H54 (cell line): ENCODE measurements around the gene GPC1.
A peak's percentile ranks its signal among the peaks of the same experiment; 100 is the strongest.

Experiments used
- DNase-seq: peaks from one replicate; pipeline ENCODE4 v3.0.0; 2011; ENCODE audit warnings: low spot score, mixed read lengths; ENCODE audit not compliant: insufficient read length
- FAIRE-seq: peaks from 3 replicates; lab custom pipeline; 2011; peaks lifted over from hg19 to GRCh38; lab: Jason Lieb, UNC
- POLR2A ChIP-seq: IDR thresholded peaks from 2 replicates; pipeline ENCODE4 v1.6.1; 2011; ENCODE audit warnings: low read depth, mild to moderate bottlenecking, low read length

GPC1 gene

DNA sequence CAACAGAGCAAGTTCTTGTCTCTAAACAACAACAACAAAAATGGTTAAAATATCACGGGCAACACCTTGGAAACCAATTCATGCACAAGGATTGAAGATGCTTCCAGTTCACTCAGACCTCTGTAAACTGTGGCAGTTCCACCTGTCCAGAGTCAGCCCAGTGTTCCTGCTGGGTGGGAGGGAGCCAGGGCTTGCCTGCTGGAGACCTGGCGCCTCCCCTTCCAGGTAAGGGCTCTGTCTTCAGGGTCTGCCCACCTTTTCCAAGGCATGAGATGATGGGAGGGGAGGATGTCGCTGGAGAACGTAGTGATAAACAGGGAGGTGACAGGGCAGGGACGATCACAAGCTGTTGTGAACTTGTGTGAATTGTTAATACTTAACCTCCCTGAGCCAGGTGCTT lies 9.8 kb upstream of the GPC1 start:
- DNase-seq (no peak), FAIRE-seq (no peak)
- TF ChIP-seq POLR2A = no peak

DNA sequence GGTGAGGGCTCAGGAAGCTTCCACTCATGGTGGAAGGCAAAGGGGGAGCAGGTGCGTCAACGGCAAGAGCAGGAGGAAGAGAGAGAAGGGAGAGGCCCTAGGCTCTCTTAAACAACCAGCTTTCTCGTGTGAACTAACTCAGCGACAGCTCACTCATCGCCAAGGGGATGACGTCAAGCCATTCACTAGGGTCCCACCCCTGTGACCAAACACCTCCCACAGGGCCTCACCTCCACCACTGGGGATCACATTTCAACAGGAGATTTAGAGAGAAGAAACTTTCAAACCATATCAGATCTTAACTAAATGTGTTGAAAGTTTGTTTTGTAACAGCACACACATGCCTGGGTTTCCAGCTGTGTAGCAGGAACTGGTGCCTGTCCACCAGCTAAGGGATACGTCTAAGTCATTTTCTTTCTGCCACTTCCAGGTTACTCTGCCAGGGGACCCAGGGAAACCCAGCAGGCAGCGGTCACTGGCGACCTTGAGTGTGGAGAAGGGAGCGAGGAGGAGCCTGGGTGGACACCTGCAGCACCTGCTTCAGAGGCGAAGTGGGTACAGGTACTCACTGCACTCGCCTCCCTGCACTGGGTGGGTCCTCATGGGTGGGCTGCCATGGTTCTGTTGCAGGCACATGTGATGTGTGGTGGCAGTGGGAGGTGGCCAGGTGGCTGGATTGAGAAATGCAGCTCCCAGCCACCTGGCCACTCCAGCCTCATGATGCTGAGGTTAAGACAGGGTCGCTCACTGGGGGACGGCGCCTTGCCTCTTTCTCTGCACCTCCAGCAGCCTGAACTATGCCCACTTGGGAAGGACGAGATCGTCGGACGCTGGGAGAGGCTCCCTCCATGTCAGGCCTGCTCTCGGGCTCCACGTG lies 8.4 kb upstream of the GPC1 start:
- no peak for TF ChIP-seq POLR2A
- FAIRE-seq (no peak), DNase-seq (no peak)

GRCh38 chr2:240427729-240428128 lies 7.7 kb upstream of the GPC1 start:
- FAIRE-seq = no peak
- TF ChIP-seq POLR2A = no peak
- no peak for DNase-seq

GRCh38 chr2:240428245-240428644 lies 7.2 kb upstream of the GPC1 start:
- FAIRE-seq = no peak
- TF ChIP-seq POLR2A = no peak
- DNase-seq = no peak

DNA sequence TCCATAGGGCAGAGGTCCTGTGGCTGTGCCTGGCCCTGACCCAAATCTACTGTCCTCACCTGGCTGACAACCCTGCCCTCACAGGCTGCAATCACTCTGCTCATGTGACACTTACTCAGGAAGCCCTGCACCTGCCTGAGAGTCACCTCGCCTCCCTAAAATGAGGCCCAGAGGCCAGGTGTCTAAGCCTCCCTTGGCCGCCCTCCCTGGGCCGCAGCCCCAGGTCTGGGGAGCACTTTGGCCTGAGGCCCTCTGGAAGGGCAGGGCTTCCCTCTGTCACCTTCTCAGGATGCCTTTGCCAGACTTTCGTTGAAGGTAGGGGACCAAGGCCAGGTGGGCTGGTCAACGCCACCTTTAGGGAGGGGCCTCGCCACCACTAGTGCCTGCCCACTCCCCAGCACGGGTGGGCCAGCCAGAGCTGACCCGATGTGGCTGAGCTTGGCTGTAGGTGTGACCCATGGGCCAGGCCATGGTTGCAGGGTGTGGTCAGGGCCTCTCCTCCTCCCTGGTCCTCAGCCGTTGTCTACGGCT lies 6.1 kb upstream of the GPC1 start:
- FAIRE-seq (no peak), DNase-seq (no peak)
- TF ChIP-seq POLR2A = no peak

- no peak for TF ChIP-seq POLR2A
- no peak for FAIRE-seq
- no peak for DNase-seq
Measured at GRCh38 chr2:240429872-240430491, 5.5 kb upstream of the GPC1 start.

DNA sequence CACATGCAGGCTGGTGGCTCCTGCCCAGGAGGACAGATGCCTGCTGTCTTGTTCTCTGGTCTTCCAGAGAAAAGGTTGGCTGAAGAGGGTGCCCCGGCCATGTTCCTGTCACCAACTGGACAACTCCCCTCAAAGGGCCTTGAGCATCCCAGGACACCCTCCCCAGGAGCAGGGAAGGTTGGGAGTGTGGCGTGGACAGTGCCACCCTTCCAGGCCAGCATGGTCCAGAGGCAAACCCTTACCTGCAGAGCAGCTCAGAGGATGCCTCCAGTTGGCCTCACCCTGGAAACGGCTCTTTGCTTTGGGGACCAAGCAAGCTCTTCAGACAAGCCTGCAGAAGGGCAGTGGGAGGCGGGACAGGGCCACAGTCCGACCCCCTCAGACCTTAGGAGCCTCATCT lies 4.9 kb upstream of the GPC1 start:
- FAIRE-seq = no peak
- no peak for DNase-seq
- no peak for TF ChIP-seq POLR2A

GRCh38 chr2:240431271-240431660 lies 4.2 kb upstream of the GPC1 start:
- FAIRE-seq (no peak), DNase-seq (no peak)
- TF ChIP-seq POLR2A = no peak

DNA sequence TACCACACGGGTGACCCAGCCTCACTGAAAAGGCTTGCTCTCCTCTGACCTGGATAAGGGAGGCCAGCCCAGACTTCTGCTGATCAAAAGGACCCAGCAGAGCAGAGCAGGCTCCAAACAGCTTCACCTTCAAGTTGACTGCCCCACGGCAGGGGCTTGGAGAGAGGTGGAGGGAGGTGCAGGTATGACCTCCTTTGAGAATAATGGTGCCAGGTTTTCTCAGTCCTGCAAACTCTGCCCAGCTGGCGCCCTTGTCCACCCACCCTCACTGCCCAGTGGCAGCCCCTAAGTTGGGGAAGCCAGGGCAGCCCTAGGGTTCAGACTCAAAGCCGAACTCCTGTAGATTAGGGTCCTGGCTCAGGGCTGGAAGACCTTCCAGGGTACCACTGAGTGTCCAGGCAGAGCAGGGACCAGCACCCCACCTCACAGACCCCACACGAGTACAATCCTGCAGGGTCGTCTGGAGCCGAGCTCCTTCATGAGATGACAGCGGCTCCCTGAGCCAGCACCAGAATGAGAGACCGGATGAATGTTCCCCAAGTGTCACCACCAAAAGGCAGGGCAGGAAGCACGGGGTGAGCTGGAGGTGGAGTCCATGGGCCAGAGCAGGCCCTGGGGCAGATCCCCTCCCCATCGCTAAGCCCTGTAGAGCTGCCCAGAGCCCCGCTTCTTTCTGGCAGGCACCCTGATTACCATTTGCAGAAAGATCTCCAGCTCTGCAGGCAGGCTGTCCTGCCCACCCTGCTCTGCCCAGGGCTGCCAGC lies 3.6 kb upstream of the GPC1 start:
- no peak for DNase-seq
- no peak for TF ChIP-seq POLR2A
- FAIRE-seq = no peak

DNA sequence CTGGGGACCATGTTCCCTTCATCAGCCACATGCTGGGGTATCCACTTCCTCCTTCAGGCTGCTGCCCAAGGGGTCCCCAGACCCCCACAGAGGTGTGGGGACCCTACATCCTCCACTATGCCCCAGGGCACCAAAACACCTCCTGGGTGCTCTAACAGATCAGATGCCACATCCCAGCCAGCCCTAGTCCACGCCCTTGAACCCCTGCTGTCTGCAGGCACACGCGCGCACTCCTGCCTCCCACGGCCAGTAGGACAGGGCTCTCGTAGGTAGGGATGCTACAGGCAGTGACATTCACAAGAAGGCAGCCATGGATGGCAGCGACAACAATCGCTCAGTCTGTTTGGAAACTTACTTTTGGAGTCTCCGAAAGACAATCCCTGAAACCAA lies 3.0 kb upstream of the GPC1 start:
- DNase-seq = no peak
- FAIRE-seq = no peak
- no peak for TF ChIP-seq POLR2A

GRCh38 chr2:240432820-240433801 lies 2.4 kb upstream of the GPC1 start:
- DNase-seq (no peak), FAIRE-seq (no peak)
- no peak for TF ChIP-seq POLR2A

DNA sequence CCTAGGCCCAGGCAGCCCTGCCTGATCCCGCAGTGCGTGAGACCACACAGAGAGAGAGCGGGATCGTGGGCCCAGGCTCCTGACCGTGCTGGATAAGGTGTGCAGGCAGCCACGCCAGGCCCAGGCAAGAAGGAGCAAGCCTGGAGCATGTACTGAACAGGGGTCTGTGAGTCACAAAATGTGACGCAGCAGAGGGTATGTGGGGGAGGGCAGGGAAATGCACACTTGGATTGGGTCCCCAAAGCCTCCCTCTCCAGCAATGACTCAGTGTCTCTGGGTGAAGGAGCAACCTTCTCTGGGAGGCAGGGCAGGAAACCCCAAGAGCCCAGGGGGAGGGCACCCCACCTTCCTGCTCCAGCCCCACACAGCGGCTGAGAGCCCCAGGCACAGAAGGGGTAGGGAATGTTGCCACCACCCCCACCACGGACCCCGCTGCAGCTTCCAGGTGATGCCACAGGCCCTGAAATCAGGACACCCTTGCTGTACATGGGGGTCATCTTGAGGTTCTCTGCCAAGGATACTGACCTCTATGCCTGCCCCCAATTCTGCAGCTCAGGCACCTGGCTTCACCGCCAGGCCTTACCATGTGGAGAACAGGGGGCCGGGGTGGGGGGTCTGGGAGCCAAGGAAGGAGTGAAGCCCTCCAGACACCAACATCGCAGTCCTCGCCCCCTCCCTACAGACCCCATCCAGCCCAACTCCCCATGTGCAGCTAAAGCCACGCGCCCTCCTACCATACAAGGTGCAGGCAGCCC lies 1.3 kb upstream of the GPC1 start:
- FAIRE-seq (peak; percentile 92), DNase-seq (peak; percentile 99)
- TF ChIP-seq POLR2A = peak; percentile 33; the same call in 1 of the 2 replicates
